IPS-20b (cell line): Measurements from ENCODE around the gene CPEB2.

Experiments used
- H3K27ac ChIP-seq: one replicate; pipeline ENCODE4 v1.5.1; 2013; ENCODE audit warnings: low read length
- H3K27me3 ChIP-seq: 2 replicates; pipeline ENCODE4 v1.6.1; 2013; ENCODE audit warnings: mild to moderate bottlenecking, low read length, inconsistent platforms; ENCODE audit not compliant: insufficient read depth
- H3K36me3 ChIP-seq: 2 replicates; pipeline ENCODE4 v1.6.1; 2013; ENCODE audit warnings: low read depth, mild to moderate bottlenecking, inconsistent platforms, low read length, moderate library complexity; ENCODE audit not compliant: insufficient read depth
- H3K4me1 ChIP-seq: 2 replicates; pipeline ENCODE4 v1.6.1; 2013; ENCODE audit warnings: mild to moderate bottlenecking, control low read depth, inconsistent platforms, low read length, moderate library complexity; ENCODE audit not compliant: insufficient read depth
- H3K4me3 ChIP-seq: 2 replicates; pipeline ENCODE4 v1.5.1; 2013; ENCODE audit warnings: mild to moderate bottlenecking, low read length, inconsistent platforms
- H3K9ac ChIP-seq: 2 replicates; pipeline ENCODE4 v1.6.1; 2013; ENCODE audit warnings: low read depth, mild to moderate bottlenecking, inconsistent platforms, low read length, moderate library complexity
- H3K9me3 ChIP-seq: 2 replicates; pipeline ENCODE4 v1.6.1; 2013; ENCODE audit warnings: mild to moderate bottlenecking, low read depth, low read length, inconsistent platforms; ENCODE audit not compliant: insufficient read depth

The CPEB2 gene

GRCh38 chr4:15100994-15101695 is 98.9 kb downstream of the CPEB2 start:
- Histone ChIP-seq H3K4me1 (no peaks in the 10 kb centered on the region), H3K9me3 (no peaks in the 10 kb centered on the region), H3K9ac (no peak overlapping the region)

GRCh38 chr4:15104825-15105224 is 102.5 kb downstream of the CPEB2 start:
- no peaks in the 10 kb centered on the region for H3K27me3 ChIP-seq
- no peak overlapping the region for H3K4me3 ChIP-seq
- no peak overlapping the region for H3K9ac ChIP-seq
- no peak overlapping the region for H3K27ac ChIP-seq
- no peaks in the 10 kb centered on the region for H3K4me1 ChIP-seq
- H3K36me3 ChIP-seq = no peaks in the 10 kb centered on the region
- H3K9me3 ChIP-seq = no peaks in the 10 kb centered on the region

More at GRCh38 chr4:15100994-15101695, 98.9 kb downstream of the CPEB2 start:
- Histone ChIP-seq H3K27me3 (no peaks in the 10 kb centered on the region), H3K4me3 (no peak overlapping the region), H3K36me3 (no peaks in the 10 kb centered on the region), H3K27ac (no peak overlapping the region)

GRCh38 chr4:15106399-15106798 is 104.1 kb downstream of the CPEB2 start:
- Histone ChIP-seq H3K36me3 (no peaks in the 10 kb centered on the region), H3K27me3 (no peaks in the 10 kb centered on the region), H3K9me3 (no peaks in the 10 kb centered on the region), H3K9ac (no peak overlapping the region), H3K27ac (no peak overlapping the region), H3K4me1 (no peaks in the 10 kb centered on the region), H3K4me3 (no peak overlapping the region)

GRCh38 chr4:15109600-15109999 is 107.3 kb downstream of the CPEB2 start:
- Histone ChIP-seq H3K4me1 (no peaks in the 10 kb centered on the region), H3K36me3 (no peaks in the 10 kb centered on the region), H3K4me3 (no peak overlapping the region), H3K9ac (no peak overlapping the region), H3K27me3 (no peaks in the 10 kb centered on the region), H3K27ac (no peak overlapping the region), H3K9me3 (no peaks in the 10 kb centered on the region)

- no peak overlapping the region for H3K27ac ChIP-seq
- no peaks in the 10 kb centered on the region for H3K27me3 ChIP-seq
- H3K9ac ChIP-seq = no peak overlapping the region
- H3K9me3 ChIP-seq = no peaks in the 10 kb centered on the region
- no peak overlapping the region for H3K4me3 ChIP-seq
- no peaks in the 10 kb centered on the region for H3K36me3 ChIP-seq
- no peaks in the 10 kb centered on the region for H3K4me1 ChIP-seq
These were observed 107.9 kb downstream of the CPEB2 start for GRCh38 chr4:15110120-15110571.

- no peaks in the 10 kb centered on the region for H3K4me1 ChIP-seq
- H3K9me3 ChIP-seq = peaks cover 9% of the 10 kb centered on the region; the same call in 1 of the 2 replicates
- H3K27me3 ChIP-seq = no peaks in the 10 kb centered on the region
- H3K27ac ChIP-seq = no peak overlapping the region
- no peak overlapping the region for H3K4me3 ChIP-seq
- H3K36me3 ChIP-seq = no peaks in the 10 kb centered on the region
- no peak overlapping the region for H3K9ac ChIP-seq
These were observed 114.3 kb downstream of the CPEB2 start for GRCh38 chr4:15116509-15117079.

- no peaks in the 10 kb centered on the region for H3K4me1 ChIP-seq
- H3K36me3 ChIP-seq = no peaks in the 10 kb centered on the region
- no peak overlapping the region for H3K4me3 ChIP-seq
- H3K9me3 ChIP-seq = peaks cover 9% of the 10 kb centered on the region
- no peak overlapping the region for H3K27ac ChIP-seq
- no peak overlapping the region for H3K9ac ChIP-seq
- no peaks in the 10 kb centered on the region for H3K27me3 ChIP-seq
These were observed 115.1 kb downstream of the CPEB2 start for GRCh38 chr4:15117270-15117946.

GRCh38 chr4:15118292-15118691 is 116.0 kb downstream of the CPEB2 start:
- H3K9me3 ChIP-seq = peaks cover 9% of the 10 kb centered on the region
- no peaks in the 10 kb centered on the region for H3K27me3 ChIP-seq
- no peak overlapping the region for H3K9ac ChIP-seq
- no peaks in the 10 kb centered on the region for H3K36me3 ChIP-seq
- H3K4me3 ChIP-seq = no peak overlapping the region
- H3K4me1 ChIP-seq = no peaks in the 10 kb centered on the region
- H3K27ac ChIP-seq = no peak overlapping the region
